Adrenal gland (tissue), 12 donors: ENCODE measurements around the gene CT47C1. TPM values are rescaled to one million over a fixed set of nuclear protein-coding genes. Genes with fewer than 3 reads are reported as not detected.

ENCODE experiments used
- DNase-seq, 7 donors: peaks; one replicate each; pipeline ENCODE4 v3.0.0-alpha.2; 2019 to 2020
- H3K27ac ChIP-seq, 5 donors: fragments of 200-600 bp; sonication (generic) in 4 of 5; 1 replicate in 3 of 5; 2 replicates in 2 of 5; pipeline versions ENCODE4 v1.5.1 to v1.8.0; 2016 to 2020; ENCODE audit warnings: mild to moderate bottlenecking in 1 of 5
- H3K27me3 ChIP-seq: fragments of 200-600 bp; 2 replicates; pipeline ENCODE4 v1.8.0; 2021
- H3K36me3 ChIP-seq, 2 donors: fragments of 200-600 bp; replicated peaks in 1 of 2; 1 replicate in 1 of 2; 2 replicates in 1 of 2; pipeline versions ENCODE4 v1.5.1 to v1.8.0; 2018 to 2022
- H3K4me1 ChIP-seq, 2 donors: fragments of 200-600 bp; replicated peaks in 1 of 2; 1 replicate in 1 of 2; 2 replicates in 1 of 2; pipeline versions ENCODE4 v1.5.1 to v1.8.0; 2018 to 2021
- H3K4me3 ChIP-seq, 4 donors: fragments of 200-600 bp; sonication (generic) in 3 of 4; one replicate each; pipeline ENCODE4 v1.5.1; 2016 to 2018
- H3K9me3 ChIP-seq, 3 donors: fragments of 200-600 bp; sonication (generic) in 1 of 3; replicated peaks in 1 of 3; 1 replicate in 2 of 3; 2 replicates in 1 of 3; pipeline versions ENCODE4 v1.5.1 to v1.8.0; 2016 to 2021
- CTCF ChIP-seq, 6 experiments: fragments of 450-650 bp in 4 of 6; fragments of 200-600 bp in 2 of 6; sonication (generic) in 1 of 6; IDR thresholded peaks; 1 replicate in 5 of 6; 2 replicates in 1 of 6; pipeline versions ENCODE4 v1.5.1 to v1.8.0; 2016 to 2021; ENCODE audit warnings: antibody characterized with exemption in 6 of 6, mild to moderate bottlenecking in 2 of 6, moderate library complexity in 1 of 6
- POLR2A ChIP-seq, 2 donors: fragments of 450-650 bp; IDR thresholded peaks; one replicate each; pipeline ENCODE4 v1.6.1; 2017; ENCODE audit warnings: antibody characterized with exemption in 2 of 2, mild to moderate bottlenecking in 2 of 2, moderate library complexity in 1 of 2
- WGBS, 4 donors: extraction: QIAGEN DNeasy Blood & Tissue Kit in 2 of 4; methylation state at CpG; one replicate each; pipeline versions ENCODE4 v1.1.5 to v1.1.7; 2013 to 2017; 5-methylcytosine and 5-hydroxymethylcytosine counted together
- intact Hi-C, 2 donors: fragments of 100-400 bp; cut with DNase I; formaldehyde crosslinking; loops; one replicate each; pipeline versions ENCODE4 v1.14.1 to v1.15.0; 2022 to 2023
- polyA plus RNA-seq, 3 donors: library from polyadenylated mRNA; stranded (reverse); fragments of 200-250 nt in 2 of 3; fragments of 350-450 nt in 1 of 3; fragmentation: Illumina TruSeq in 1 of 3; extraction: RNeasy Lipid Tissue Mini Kit (QIAGEN cat#74804) in 1 of 3; gene quantifications; one replicate each; pipeline ENCODE4 v1.2.3, GENCODE V29; 2013 to 2014
- total RNA-seq, 9 donors: library from RNA; depleted of rRNA in 4 of 9; stranded (reverse); fragments of >200 nt in 4 of 9; fragments of 120-200 nt in 1 of 9; fragmentation: NEBNext Ultra II Directional in 1 of 9; extraction: Animal tissue kit (Norgen Biotek cat#: 25700) in 1 of 9; gene quantifications; one replicate each; pipeline versions ENCODE4 v1.1.0 to v1.2.4, GENCODE V29; 2013 to 2023
- donor health status: healthy with polysubstance abuse.
- donor health status: Bipolar disorder and iron deficiency.
- donor health status: DM: yes; HTN: yes; CAD: no.
- donor health status: DM: no; HTN: no; CAD: no.
- donor health status: DM: no; HTN: no; CAD: no.
- donor health status: DM: yes; HTN: yes; CAD: no.

The CT47C1 gene
- total and polyA plus RNA-seq, 12 donors: not detected

GRCh38 chrX:119042040-119042439 lies 30.8 kb upstream of the CT47C1 start:
- Histone ChIP-seq H3K27ac (peak overlapping the region in 3 of 5 donors; percentile 39 to 53 (median 48)), H3K36me3 (no peaks in the 10 kb centered on the region), H3K4me3 (no peak overlapping the region), H3K27me3 (no peaks in the 10 kb centered on the region), H3K4me1 (peaks cover 14 to 15% of the 10 kb centered on the region in 2 donors), H3K9me3 (no peaks in the 10 kb centered on the region)
- intact Hi-C loops: no loop called here
- TF ChIP-seq CTCF (IDR thresholded peaks at IDR 0.05): no peak
- TF ChIP-seq POLR2A (IDR thresholded peaks at IDR 0.05): no peak
- no peak for DNase-seq
- WGBS, 4 donors: 64 to 84% (median 67%) methylated on average over 3 of the region's 3 CpGs

- peaks cover 14 to 15% of the 10 kb centered on the region in 2 donors for H3K4me1 ChIP-seq
- no peaks in the 10 kb centered on the region for H3K27me3 ChIP-seq
- TF ChIP-seq POLR2A (IDR thresholded peaks at IDR 0.05): no peak
- TF ChIP-seq CTCF (IDR thresholded peaks at IDR 0.05): no peak
- DNase-seq: no peak
- intact Hi-C loops: no loop called here
- no peak overlapping the region for H3K4me3 ChIP-seq
- H3K9me3 ChIP-seq: no peaks in the 10 kb centered on the region
- no peaks in the 10 kb centered on the region for H3K36me3 ChIP-seq
- no peak overlapping the region for H3K27ac ChIP-seq
- WGBS, 4 donors: 75 to 100% (median 86%) methylated on average over 1 of the region's 1 CpG
Measured at GRCh38 chrX:119042996-119043395, 29.8 kb upstream of the CT47C1 start.

GRCh38 chrX:119045884-119046283 lies 26.9 kb upstream of the CT47C1 start:
- Histone ChIP-seq H3K4me3 (no peak overlapping the region), H3K9me3 (no peaks in the 10 kb centered on the region), H3K27ac (no peak overlapping the region), H3K36me3 (no peaks in the 10 kb centered on the region), H3K4me1 (peaks cover 7 to 9% of the 10 kb centered on the region in 2 donors), H3K27me3 (no peaks in the 10 kb centered on the region)
- 64 to 100% (median 71%) methylated on average over 1 to 2 of the region's 2 CpGs for WGBS, 4 donors
- DNase-seq: peak in 3 of 7 donors; percentile 13 to 27 (median 23)
- intact Hi-C loops: no loop called here
- TF ChIP-seq CTCF (IDR thresholded peaks at IDR 0.05) (no peak), POLR2A (IDR thresholded peaks at IDR 0.05) (no peak)

GRCh38 chrX:119055687-119056086 lies 17.1 kb upstream of the CT47C1 start:
- H3K27me3 ChIP-seq: peaks cover 11% of the 10 kb centered on the region
- TF ChIP-seq POLR2A (IDR thresholded peaks at IDR 0.05): no peak
- no peak for TF ChIP-seq CTCF (IDR thresholded peaks at IDR 0.05)
- DNase-seq: peak in 4 of 7 donors; percentile 22 to 51 (median 26)
- H3K27ac ChIP-seq: no peak overlapping the region
- intact Hi-C loops: no loop called here
- H3K4me3 ChIP-seq: no peak overlapping the region
- no peaks in the 10 kb centered on the region for H3K4me1 ChIP-seq
- WGBS, 4 donors: 42 to 67% (median 57%) methylated on average over 2 of the region's 2 CpGs
- no peaks in the 10 kb centered on the region for H3K9me3 ChIP-seq
- no peaks in the 10 kb centered on the region for H3K36me3 ChIP-seq
